Nephron progenitor cell (in vitro differentiated cells): ENCODE measurements around the gene ACVR2B.

ENCODE experiments used
- DNase-seq: peaks from one replicate; pipeline ENCODE4 v3.0.0; 2021
- H3K27ac Mint-ChIP-seq: 2 replicates; pipeline ENCODE4 v1.8.0; 2021; ENCODE audit warnings: mild to moderate bottlenecking, moderate library complexity, mixed read lengths
- H3K27me3 Mint-ChIP-seq: 2 replicates; pipeline ENCODE4 v1.8.0; 2021; ENCODE audit warnings: mild to moderate bottlenecking, low read depth, mixed read lengths; ENCODE audit not compliant: poor library complexity
- H3K36me3 Mint-ChIP-seq: 2 replicates; pipeline ENCODE4 v1.8.0; 2021; ENCODE audit warnings: low read depth, mixed read lengths
- H3K4me1 Mint-ChIP-seq: 2 replicates; pipeline ENCODE4 v1.8.0; 2021; ENCODE audit warnings: mixed read lengths
- H3K4me3 Mint-ChIP-seq: 2 replicates; pipeline ENCODE4 v1.8.0; 2021; ENCODE audit warnings: mild to moderate bottlenecking, moderate library complexity, mixed read lengths
- H3K9me3 Mint-ChIP-seq: 2 replicates; pipeline ENCODE4 v1.8.0; 2021; ENCODE audit warnings: mild to moderate bottlenecking, moderate library complexity, mixed read lengths
- TF ChIP-seq, protein P1 (sequence below): fragments of 200-600 bp; sonication (generic); IDR thresholded peaks from 2 replicates; pipeline ENCODE4 v1.5.0; 2021; ENCODE audit warnings: antibody characterized with exemption

ACVR2B gene

DNA sequence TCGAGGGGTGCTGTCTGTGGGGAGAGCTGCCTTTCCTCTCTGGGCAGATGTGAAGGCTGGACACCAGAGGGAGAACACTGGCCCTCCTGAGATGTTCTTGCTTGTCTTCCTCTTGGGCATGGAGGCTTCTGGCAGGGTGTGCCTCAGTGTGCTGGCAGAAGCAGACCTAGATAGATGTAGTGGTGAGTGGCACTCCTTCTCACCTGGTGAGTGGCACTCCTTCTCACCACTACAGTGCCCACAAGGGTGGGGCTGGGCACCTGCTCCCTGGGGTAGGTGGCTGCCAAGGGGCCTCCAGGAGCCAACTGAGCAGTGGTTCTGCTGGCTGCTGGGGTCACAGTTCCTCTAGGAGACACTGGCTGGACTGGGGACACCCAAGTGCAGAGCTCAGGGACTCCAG, 18.7 kb downstream of the ACVR2B start:
- TF ChIP-seq, protein P1, sequence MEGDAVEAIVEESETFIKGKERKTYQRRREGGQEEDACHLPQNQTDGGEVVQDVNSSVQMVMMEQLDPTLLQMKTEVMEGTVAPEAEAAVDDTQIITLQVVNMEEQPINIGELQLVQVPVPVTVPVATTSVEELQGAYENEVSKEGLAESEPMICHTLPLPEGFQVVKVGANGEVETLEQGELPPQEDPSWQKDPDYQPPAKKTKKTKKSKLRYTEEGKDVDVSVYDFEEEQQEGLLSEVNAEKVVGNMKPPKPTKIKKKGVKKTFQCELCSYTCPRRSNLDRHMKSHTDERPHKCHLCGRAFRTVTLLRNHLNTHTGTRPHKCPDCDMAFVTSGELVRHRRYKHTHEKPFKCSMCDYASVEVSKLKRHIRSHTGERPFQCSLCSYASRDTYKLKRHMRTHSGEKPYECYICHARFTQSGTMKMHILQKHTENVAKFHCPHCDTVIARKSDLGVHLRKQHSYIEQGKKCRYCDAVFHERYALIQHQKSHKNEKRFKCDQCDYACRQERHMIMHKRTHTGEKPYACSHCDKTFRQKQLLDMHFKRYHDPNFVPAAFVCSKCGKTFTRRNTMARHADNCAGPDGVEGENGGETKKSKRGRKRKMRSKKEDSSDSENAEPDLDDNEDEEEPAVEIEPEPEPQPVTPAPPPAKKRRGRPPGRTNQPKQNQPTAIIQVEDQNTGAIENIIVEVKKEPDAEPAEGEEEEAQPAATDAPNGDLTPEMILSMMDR, result no peak
- H3K4me1 Mint-ChIP-seq, result peaks cover 39% of the 10 kb centered on the region
- H3K36me3 Mint-ChIP-seq, result peaks cover 70% of the 10 kb centered on the region
- DNase-seq, result no peak
- H3K4me3 Mint-ChIP-seq, result no peak overlapping the region
- H3K27ac Mint-ChIP-seq, result no peak overlapping the region
- peaks cover 2% of the 10 kb centered on the region for H3K27me3 Mint-ChIP-seq
- peaks cover 46% of the 10 kb centered on the region for H3K9me3 Mint-ChIP-seq

DNA sequence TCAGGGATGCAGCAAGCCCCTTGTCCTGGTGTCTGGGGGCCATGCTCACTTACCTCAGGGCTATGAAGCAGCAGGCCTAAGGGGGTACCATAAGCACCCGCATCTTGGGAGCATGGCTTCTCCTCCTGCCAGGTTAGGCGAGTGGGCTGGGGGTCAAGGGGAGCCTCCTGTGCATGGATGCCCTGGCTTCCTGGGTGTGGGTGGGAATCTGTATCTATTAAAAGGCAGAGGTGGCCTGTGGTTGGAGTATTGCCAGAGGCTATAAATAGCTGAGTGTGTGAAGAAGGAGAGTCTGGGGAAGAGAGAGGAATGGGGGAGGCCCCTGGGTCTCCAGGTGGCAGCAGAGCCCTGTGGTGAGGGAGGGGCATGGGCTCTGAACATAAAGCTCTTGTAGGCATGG, 19.5 kb downstream of the ACVR2B start:
- no peak overlapping the region for H3K27ac Mint-ChIP-seq
- peaks cover 39% of the 10 kb centered on the region for H3K4me1 Mint-ChIP-seq
- DNase-seq, result no peak
- H3K9me3 Mint-ChIP-seq, result peaks cover 37% of the 10 kb centered on the region
- peaks cover 61% of the 10 kb centered on the region for H3K36me3 Mint-ChIP-seq
- peaks cover under 1% of the 10 kb centered on the region for H3K27me3 Mint-ChIP-seq
- no peak overlapping the region for H3K4me3 Mint-ChIP-seq
- TF ChIP-seq, protein P1, result no peak

DNA sequence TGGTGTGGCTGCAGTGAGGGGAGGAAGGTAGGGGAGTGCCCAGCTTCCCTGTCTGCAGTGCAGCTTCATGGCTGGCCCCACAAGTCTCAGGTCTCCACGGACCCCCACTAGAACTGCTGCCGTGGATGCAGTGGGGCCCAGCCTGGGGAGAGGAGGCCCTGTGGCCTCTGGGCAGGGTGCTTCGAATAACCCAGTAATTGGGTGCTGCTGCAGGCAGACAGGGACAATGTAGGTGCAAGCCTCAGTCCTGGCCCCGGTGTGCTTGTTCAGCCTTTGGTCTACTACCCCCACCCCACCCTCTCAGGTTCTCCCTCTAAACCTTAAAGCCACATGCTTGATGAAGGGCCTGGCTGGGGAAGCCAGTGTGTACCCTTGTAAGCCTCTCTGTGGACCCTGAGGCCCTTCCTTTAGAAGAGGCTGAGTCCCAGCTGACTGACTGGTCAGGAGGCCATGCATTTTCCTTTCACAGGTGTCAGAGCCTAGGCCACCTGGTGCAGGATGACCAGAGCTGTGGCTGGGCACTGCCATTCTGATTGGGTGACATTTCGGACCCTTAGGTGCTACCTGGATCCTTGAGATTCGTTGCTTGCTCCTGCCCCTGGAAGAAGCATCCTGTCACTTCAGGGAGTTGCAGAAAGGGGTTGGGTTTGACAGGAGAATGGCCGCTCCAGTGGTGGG, 21.4 kb downstream of the ACVR2B start:
- peak overlapping the region; percentile 88 for H3K27ac Mint-ChIP-seq
- no peak overlapping the region for H3K4me3 Mint-ChIP-seq
- no peaks in the 10 kb centered on the region for H3K27me3 Mint-ChIP-seq
- no peak for DNase-seq
- TF ChIP-seq, protein P1, result no peak
- peaks cover 39% of the 10 kb centered on the region for H3K4me1 Mint-ChIP-seq
- H3K9me3 Mint-ChIP-seq, result peaks cover 18% of the 10 kb centered on the region
- H3K36me3 Mint-ChIP-seq, result peaks cover 53% of the 10 kb centered on the region

DNA sequence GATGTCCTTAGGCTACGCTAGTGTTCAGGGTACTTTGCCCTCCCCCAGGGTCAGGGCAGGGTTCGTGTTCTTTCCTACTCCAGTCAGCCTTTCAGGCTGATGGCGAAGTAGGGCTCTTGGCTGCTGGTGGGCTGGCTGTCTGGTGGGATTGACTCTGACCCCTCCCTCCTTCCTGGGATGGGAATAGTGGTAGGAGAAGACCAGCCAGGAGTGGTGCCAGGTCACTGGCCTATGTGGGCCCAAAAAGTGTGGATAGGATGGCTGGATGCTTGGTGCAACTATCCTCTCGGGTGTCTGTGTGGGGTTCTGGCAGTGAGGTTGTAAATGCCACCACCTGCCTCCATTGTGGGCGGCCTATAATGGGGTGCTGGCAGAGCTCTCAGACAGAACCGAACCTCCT, 22.0 kb downstream of the ACVR2B start:
- TF ChIP-seq, protein P1, result no peak
- Mint-ChIP-seq H3K4me3 (no peak overlapping the region), H3K4me1 (peaks cover 39% of the 10 kb centered on the region), H3K36me3 (peaks cover 50% of the 10 kb centered on the region), H3K27me3 (no peaks in the 10 kb centered on the region), H3K27ac (peak overlapping the region; percentile 49), H3K9me3 (peaks cover 12% of the 10 kb centered on the region)
- no peak for DNase-seq

DNA sequence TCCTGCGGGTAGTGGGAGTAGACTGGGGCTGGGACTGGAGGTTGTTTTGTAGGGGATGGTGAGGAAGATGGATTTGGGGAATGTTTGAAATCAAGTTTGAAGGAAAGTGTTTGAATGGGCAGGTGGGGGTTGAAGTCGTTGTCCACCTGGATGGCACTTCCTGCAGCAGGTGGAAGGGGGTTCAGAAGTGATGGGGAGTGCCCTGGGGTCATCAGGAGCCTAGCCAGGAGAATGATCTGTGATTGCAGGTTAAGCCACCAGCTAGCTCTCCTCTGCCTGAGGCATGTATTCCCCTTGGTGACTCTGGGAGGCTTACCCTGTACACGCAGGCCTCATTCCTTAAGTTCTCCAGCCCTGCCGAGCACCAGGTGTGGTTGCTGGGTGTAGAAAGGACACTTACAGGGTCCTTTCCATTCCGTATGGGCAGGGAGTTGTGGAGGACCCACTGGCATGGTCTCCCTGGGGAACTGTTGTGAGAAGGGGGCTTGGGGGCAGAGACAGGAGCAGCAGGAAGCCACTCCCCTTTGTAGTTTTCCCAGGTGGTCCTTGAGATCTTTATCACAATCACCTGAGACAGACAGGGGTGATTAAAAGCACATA, 22.6 kb downstream of the ACVR2B start:
- no peak for DNase-seq
- Mint-ChIP-seq H3K4me1 (peaks cover 39% of the 10 kb centered on the region), H3K4me3 (no peak overlapping the region), H3K36me3 (peaks cover 49% of the 10 kb centered on the region), H3K9me3 (peaks cover 6% of the 10 kb centered on the region), H3K27ac (peak overlapping the region; percentile 49), H3K27me3 (no peaks in the 10 kb centered on the region)
- TF ChIP-seq, protein P1, result no peak
